Measurements from ENCODE around the gene TRIM46. TPM values are rescaled to one million over a fixed set of nuclear protein-coding genes. Genes with fewer than 3 reads are reported as not detected.
A peak's percentile ranks its signal among the peaks of the same experiment; 100 is the strongest.

TRIM46 gene
- polyA plus RNA-seq, 3 donors = 0.13 TPM; not detected in 2

DNA sequence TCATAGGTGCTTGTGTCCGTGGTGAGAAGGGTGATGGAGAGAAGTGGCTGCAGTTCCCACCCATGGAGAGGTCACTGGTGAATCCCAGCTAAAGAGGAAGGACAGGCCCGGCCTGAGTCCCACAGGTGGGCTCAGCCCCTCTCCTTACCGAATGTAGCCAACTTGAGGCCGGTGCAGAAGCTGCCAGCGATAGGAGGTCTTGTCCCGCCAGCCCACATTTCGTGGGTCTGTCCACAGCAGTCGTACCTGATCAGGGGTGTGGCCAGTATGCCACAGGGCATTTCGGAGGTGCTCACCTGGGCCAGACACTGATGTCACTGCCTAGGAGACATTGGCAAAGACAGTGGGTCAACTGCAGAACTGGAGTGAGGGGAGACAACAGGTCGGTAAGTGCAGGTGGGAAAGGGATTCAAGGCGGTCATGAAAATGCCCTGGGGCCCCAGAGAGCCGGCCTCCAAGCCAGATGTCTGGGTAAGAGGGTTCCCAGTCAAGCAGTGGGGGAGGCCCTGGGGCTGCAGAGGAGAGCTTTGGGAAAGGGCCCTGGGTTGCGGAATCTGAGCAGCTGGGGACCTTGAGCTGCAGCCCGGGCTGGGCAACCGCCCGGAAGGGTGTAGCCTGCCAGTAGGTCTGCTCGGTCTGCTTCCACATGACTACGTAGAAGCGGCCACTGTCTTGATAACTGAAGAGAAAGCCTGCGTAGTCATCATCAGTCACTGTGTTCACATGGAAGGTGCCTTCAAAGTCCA lies 23.4 kb downstream of the TRIM46 start:
- no peak overlapping the region for H3K4me3 Mint-ChIP-seq
- Histone ChIP-seq H3K36me3 (replicated peaks in 1 of 2; ENCODE audit: control insufficient read depth in 1 of 2, insufficient read depth in 2 of 2, low read length in 2 of 2) (no peaks in the 10 kb centered on the region), H3K4me1 (ENCODE audit: control insufficient read depth in 1 of 2, insufficient read depth in 2 of 2, low read length in 2 of 2) (peaks cover 27 to 35% of the 10 kb centered on the region in 2 donors), H3K9ac (ENCODE audit: insufficient read depth, low read length, poor library complexity, severe bottlenecking) (no peak overlapping the region), H3K27ac (ENCODE audit: low read depth in 1 of 2, low read length in 2 of 2) (no peak overlapping the region), H3K9me3 (replicated peaks in 1 of 2; ENCODE audit: control insufficient read depth in 1 of 2, insufficient read depth in 1 of 2, low read length in 2 of 2) (no peaks in the 10 kb centered on the region), H4K20me1 (ENCODE audit: insufficient read depth, low read length) (no peaks in the 10 kb centered on the region), H3K79me2 (ENCODE audit: insufficient read depth, low read length) (no peaks in the 10 kb centered on the region), H3K27me3 (ENCODE audit: control insufficient read depth in 2 of 2, insufficient read depth in 2 of 2, low read length in 2 of 2) (peaks cover 4 to 18% of the 10 kb centered on the region in 2 donors), H3K4me3 (replicated peaks in 1 of 3; ENCODE audit: low read depth in 2 of 3, low read length in 3 of 3) (no peak overlapping the region), H2AFZ (ENCODE audit: insufficient read depth, low read depth, low read length, poor library complexity, severe bottlenecking) (no peak overlapping the region), H3K4me2 (replicated peaks; ENCODE audit: extremely low read depth, low read length, poor library complexity, severe bottlenecking) (no peak overlapping the region)
- H3K9me3 Mint-ChIP-seq = peaks cover 0 to 7% (median 2%) of the 10 kb centered on the region in 7 donors
- peaks cover 27% of the 10 kb centered on the region for H3K4me1 Mint-ChIP-seq
- H3K27ac Mint-ChIP-seq = peak overlapping the region in 1 of 7 donors; percentile 42
- peaks cover 11 to 18% of the 10 kb centered on the region in 2 donors for H3K36me3 Mint-ChIP-seq
- no peak for DNase-seq
- 95% methylated on average over 19 of the region's 20 CpGs for WGBS (ENCODE audit: insufficient coverage)
- intact Hi-C loops (cut with micrococcal nuclease) = no loop called here
- TF ChIP-seq, protein P1, sequence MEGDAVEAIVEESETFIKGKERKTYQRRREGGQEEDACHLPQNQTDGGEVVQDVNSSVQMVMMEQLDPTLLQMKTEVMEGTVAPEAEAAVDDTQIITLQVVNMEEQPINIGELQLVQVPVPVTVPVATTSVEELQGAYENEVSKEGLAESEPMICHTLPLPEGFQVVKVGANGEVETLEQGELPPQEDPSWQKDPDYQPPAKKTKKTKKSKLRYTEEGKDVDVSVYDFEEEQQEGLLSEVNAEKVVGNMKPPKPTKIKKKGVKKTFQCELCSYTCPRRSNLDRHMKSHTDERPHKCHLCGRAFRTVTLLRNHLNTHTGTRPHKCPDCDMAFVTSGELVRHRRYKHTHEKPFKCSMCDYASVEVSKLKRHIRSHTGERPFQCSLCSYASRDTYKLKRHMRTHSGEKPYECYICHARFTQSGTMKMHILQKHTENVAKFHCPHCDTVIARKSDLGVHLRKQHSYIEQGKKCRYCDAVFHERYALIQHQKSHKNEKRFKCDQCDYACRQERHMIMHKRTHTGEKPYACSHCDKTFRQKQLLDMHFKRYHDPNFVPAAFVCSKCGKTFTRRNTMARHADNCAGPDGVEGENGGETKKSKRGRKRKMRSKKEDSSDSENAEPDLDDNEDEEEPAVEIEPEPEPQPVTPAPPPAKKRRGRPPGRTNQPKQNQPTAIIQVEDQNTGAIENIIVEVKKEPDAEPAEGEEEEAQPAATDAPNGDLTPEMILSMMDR (IDR thresholded peaks at IDR 0.05) = no peak
- peaks cover 21 to 29% (median 23%) of the 10 kb centered on the region in 3 donors for H3K27me3 Mint-ChIP-seq (ENCODE audit: low read depth in 3 of 3)

GRCh38 chr1:155197901-155198546 lies 24.4 kb downstream of the TRIM46 start:
- peaks cover 0 to 7% (median 2%) of the 10 kb centered on the region in 7 donors for H3K9me3 Mint-ChIP-seq
- H3K27ac ChIP-seq (ENCODE audit: low read depth in 1 of 2, low read length in 2 of 2) = no peak overlapping the region

More at GRCh38 chr1:155197901-155198546, 24.4 kb downstream of the TRIM46 start:
- no peak overlapping the region for H2AFZ ChIP-seq (ENCODE audit: insufficient read depth, low read depth, low read length, poor library complexity, severe bottlenecking)
- intact Hi-C loops (cut with micrococcal nuclease) = no loop called here
- H3K9me3 ChIP-seq (replicated peaks in 1 of 2; ENCODE audit: control insufficient read depth in 1 of 2, insufficient read depth in 1 of 2, low read length in 2 of 2) = no peaks in the 10 kb centered on the region
- H3K4me3 ChIP-seq (replicated peaks in 1 of 3; ENCODE audit: low read depth in 2 of 3, low read length in 3 of 3) = no peak overlapping the region
- Mint-ChIP-seq H3K4me1 (peaks cover 19% of the 10 kb centered on the region), H3K4me3 (no peak overlapping the region), H3K27me3 (ENCODE audit: low read depth in 3 of 3) (peaks cover 20 to 29% (median 23%) of the 10 kb centered on the region in 3 donors), H3K36me3 (peaks cover 11 to 18% of the 10 kb centered on the region in 2 donors), H3K27ac (no peak overlapping the region)
- H3K27me3 ChIP-seq (ENCODE audit: control insufficient read depth in 2 of 2, insufficient read depth in 2 of 2, low read length in 2 of 2) = peaks cover 4 to 18% of the 10 kb centered on the region in 2 donors
- H3K36me3 ChIP-seq (replicated peaks in 1 of 2; ENCODE audit: control insufficient read depth in 1 of 2, insufficient read depth in 2 of 2, low read length in 2 of 2) = no peaks in the 10 kb centered on the region
- 98% methylated on average over 14 of the region's 15 CpGs for WGBS (ENCODE audit: insufficient coverage)
- H3K9ac ChIP-seq (ENCODE audit: insufficient read depth, low read length, poor library complexity, severe bottlenecking) = no peak overlapping the region
- H3K4me2 ChIP-seq (replicated peaks; ENCODE audit: extremely low read depth, low read length, poor library complexity, severe bottlenecking) = no peak overlapping the region
- no peaks in the 10 kb centered on the region for H3K79me2 ChIP-seq (ENCODE audit: insufficient read depth, low read length)
- TF ChIP-seq, protein P1 (IDR thresholded peaks at IDR 0.05) = no peak
- no peak for DNase-seq
- no peaks in the 10 kb centered on the region for H4K20me1 ChIP-seq (ENCODE audit: insufficient read depth, low read length)
- peaks cover 20 to 26% of the 10 kb centered on the region in 2 donors for H3K4me1 ChIP-seq (ENCODE audit: control insufficient read depth in 1 of 2, insufficient read depth in 2 of 2, low read length in 2 of 2)

Data from CD14-positive monocyte (primary cell).